DND-41 (cell line): ENCODE results near the gene TSPOAP1.

Source experiments
- ATAC-seq: fragments of 200-7000 bp; cut with Tn5 transposase; 3 replicates; pipeline ENCODE4 v1.9.1; 2021; ENCODE audit warnings: low read depth; ENCODE audit not compliant: insufficient read depth
- DNase-seq: peaks from one replicate; pipeline ENCODE4 v3.0.0-alpha.2; 2020
- H2AFZ ChIP-seq: 2 replicates; pipeline ENCODE4 v1.6.0; 2012; ENCODE audit warnings: low read depth, low read length
- H3K27ac ChIP-seq: 2 replicates; pipeline ENCODE4 v1.5.1; 2012; ENCODE audit warnings: low read length, inconsistent platforms
- H3K27me3 ChIP-seq: fragments of 200-600 bp; sonication (generic); 2 replicates; pipeline ENCODE4 v1.6.0; 2012; ENCODE audit warnings: low read length, mild to moderate bottlenecking, inconsistent platforms; ENCODE audit not compliant: insufficient read depth, poor library complexity
- H3K36me3 ChIP-seq: 2 replicates; pipeline ENCODE4 v1.5.1; 2012; ENCODE audit warnings: low read length, inconsistent platforms; ENCODE audit not compliant: insufficient read depth
- H3K4me1 ChIP-seq: 2 replicates; pipeline ENCODE4 v1.5.1; 2012; ENCODE audit warnings: mild to moderate bottlenecking, low read length; ENCODE audit not compliant: insufficient read depth
- H3K4me2 ChIP-seq: 2 replicates; pipeline ENCODE4 v1.6.0; 2012; ENCODE audit warnings: mild to moderate bottlenecking, moderate library complexity, low read length, inconsistent platforms; ENCODE audit not compliant: insufficient read depth
- H3K4me3 ChIP-seq, 2 experiments: fragments of 200-600 bp in 1 of 2; shearing (Covaris generic) in 1 of 2; 2 replicates each; pipeline ENCODE4 v1.5.1; 2012 to 2016; ENCODE audit warnings: inconsistent platforms in 2 of 2, low read length in 2 of 2, mild to moderate bottlenecking in 2 of 2, low read depth in 1 of 2, moderate library complexity in 1 of 2
- H3K79me2 ChIP-seq: 2 replicates; pipeline ENCODE4 v1.6.0; 2012; ENCODE audit warnings: low read length, inconsistent platforms; ENCODE audit not compliant: insufficient read depth
- H3K9ac ChIP-seq: 2 replicates; pipeline ENCODE4 v1.6.0; 2012; ENCODE audit warnings: low read depth, mild to moderate bottlenecking, inconsistent platforms, low read length, moderate library complexity
- H3K9me3 ChIP-seq: 2 replicates; pipeline ENCODE4 v1.5.1; 2012; ENCODE audit warnings: low read length, moderate library complexity, mild to moderate bottlenecking, inconsistent platforms; ENCODE audit not compliant: insufficient read depth, severe bottlenecking
- H4K20me1 ChIP-seq: 2 replicates; pipeline ENCODE4 v1.6.0; 2012; ENCODE audit warnings: low read length; ENCODE audit not compliant: insufficient read depth
- EZH2 ChIP-seq: IDR thresholded peaks from 3 replicates; pipeline ENCODE4 v1.6.1; 2012; ENCODE audit warnings: borderline replicate concordance, low read depth, mild to moderate bottlenecking, moderate library complexity, low read length, inconsistent platforms; ENCODE audit not compliant: severe bottlenecking
- TF ChIP-seq, protein P1 (sequence below): IDR thresholded peaks from 2 replicates; pipeline ENCODE4 v1.5.1; 2012; ENCODE audit warnings: borderline replicate concordance, low read length, moderate library complexity, mild to moderate bottlenecking; ENCODE audit not compliant: poor library complexity, severe bottlenecking; ENCODE audit errors: extremely low read depth

Gene TSPOAP1

DNA sequence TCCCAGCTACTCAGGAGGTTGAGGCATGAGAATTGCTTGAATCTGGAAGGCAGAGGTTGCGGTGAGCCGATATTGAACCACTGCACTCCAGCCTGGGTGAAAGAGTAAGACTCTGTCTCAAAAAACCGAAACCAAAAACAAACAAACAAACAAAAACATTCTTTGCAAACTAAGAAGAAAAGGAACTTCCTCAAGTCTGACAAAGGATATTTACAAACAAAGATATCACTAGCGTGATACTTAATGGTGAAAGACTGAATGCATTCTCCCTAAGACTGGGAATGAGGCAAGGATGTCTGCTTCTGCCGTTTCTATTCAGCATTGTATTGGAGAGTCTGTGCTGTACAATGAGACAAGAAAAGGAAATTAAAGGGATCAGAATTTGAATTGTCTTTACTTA lies 37.3 kb downstream of the TSPOAP1 start:
- TF ChIP-seq, protein P1, sequence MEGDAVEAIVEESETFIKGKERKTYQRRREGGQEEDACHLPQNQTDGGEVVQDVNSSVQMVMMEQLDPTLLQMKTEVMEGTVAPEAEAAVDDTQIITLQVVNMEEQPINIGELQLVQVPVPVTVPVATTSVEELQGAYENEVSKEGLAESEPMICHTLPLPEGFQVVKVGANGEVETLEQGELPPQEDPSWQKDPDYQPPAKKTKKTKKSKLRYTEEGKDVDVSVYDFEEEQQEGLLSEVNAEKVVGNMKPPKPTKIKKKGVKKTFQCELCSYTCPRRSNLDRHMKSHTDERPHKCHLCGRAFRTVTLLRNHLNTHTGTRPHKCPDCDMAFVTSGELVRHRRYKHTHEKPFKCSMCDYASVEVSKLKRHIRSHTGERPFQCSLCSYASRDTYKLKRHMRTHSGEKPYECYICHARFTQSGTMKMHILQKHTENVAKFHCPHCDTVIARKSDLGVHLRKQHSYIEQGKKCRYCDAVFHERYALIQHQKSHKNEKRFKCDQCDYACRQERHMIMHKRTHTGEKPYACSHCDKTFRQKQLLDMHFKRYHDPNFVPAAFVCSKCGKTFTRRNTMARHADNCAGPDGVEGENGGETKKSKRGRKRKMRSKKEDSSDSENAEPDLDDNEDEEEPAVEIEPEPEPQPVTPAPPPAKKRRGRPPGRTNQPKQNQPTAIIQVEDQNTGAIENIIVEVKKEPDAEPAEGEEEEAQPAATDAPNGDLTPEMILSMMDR = no peak
- TF ChIP-seq EZH2 = no peak
- H3K27me3 ChIP-seq = peaks cover 14% of the 10 kb centered on the region

DNA sequence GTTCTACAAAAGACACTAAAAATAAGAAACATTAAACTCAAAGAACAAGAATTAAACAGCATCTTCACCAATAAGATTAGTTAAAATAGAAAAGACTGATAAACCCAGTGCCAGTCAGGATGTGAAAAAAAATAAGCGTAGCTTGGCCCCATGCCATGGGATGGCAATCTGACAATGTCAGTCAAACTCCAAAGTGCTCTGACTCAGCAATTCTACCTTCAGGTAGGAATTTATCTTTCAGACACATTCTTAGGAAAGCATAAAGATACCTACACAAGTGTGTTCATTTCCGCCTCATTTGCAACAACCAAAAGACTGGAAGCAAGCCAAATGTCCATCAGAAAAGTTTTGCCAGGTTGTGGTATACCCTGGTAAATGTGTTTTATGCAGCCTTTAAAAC lies 38.7 kb downstream of the TSPOAP1 start:
- no peak for TF ChIP-seq EZH2
- TF ChIP-seq, protein P1 = no peak
- Histone ChIP-seq H3K9ac (no peak overlapping the region), H3K4me3 (no peak overlapping the region), H2AFZ (no peak overlapping the region), H3K27me3 (peaks cover 14% of the 10 kb centered on the region), H3K79me2 (no peaks in the 10 kb centered on the region), H3K4me1 (peaks cover 7% of the 10 kb centered on the region), H4K20me1 (no peaks in the 10 kb centered on the region), H3K4me2 (no peak overlapping the region), H3K9me3 (no peaks in the 10 kb centered on the region), H3K27ac (no peak overlapping the region), H3K36me3 (no peaks in the 10 kb centered on the region)
- DNase-seq (no peak), ATAC-seq (no peak)

More for the DNA sequence above, 37.3 kb downstream of the TSPOAP1 start:
- H3K36me3 ChIP-seq = no peaks in the 10 kb centered on the region
- H3K4me3 ChIP-seq = no peak overlapping the region
- ATAC-seq (no peak), DNase-seq (no peak)
- no peak overlapping the region for H3K27ac ChIP-seq
- H4K20me1 ChIP-seq = no peaks in the 10 kb centered on the region
- H3K9ac ChIP-seq = no peak overlapping the region
- H3K4me2 ChIP-seq = no peak overlapping the region
- H3K79me2 ChIP-seq = no peaks in the 10 kb centered on the region
- H2AFZ ChIP-seq = no peak overlapping the region
- H3K9me3 ChIP-seq = no peaks in the 10 kb centered on the region
- H3K4me1 ChIP-seq = no peaks in the 10 kb centered on the region

DNA sequence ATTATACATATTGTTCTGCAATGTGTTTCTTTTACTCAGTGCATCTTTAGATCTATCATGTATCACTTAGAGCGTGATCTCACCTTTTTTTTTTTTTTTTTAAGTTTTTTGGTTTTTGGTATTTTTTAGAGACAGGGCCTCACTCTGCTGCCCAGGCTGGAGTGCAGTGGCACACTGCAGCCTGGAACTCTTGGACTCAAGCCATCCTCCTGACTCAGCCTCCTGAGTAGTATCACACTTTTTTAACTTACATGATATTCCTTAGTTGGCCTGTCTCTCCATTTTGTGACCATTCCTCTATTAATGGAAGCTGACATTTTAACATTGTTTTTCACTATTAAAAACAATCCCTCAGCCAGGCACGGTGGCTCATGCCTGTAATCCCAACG lies 43.2 kb downstream of the TSPOAP1 start:
- DNase-seq = no peak
- H3K9me3 ChIP-seq = no peaks in the 10 kb centered on the region
- no peaks in the 10 kb centered on the region for H3K36me3 ChIP-seq
- peaks cover 22% of the 10 kb centered on the region for H3K4me1 ChIP-seq
- no peaks in the 10 kb centered on the region for H3K79me2 ChIP-seq
- no peak overlapping the region for H3K4me3 ChIP-seq
- H2AFZ ChIP-seq = no peak overlapping the region
- H3K9ac ChIP-seq = no peak overlapping the region
- no peaks in the 10 kb centered on the region for H4K20me1 ChIP-seq
- no peak for ATAC-seq
- H3K27me3 ChIP-seq = no peaks in the 10 kb centered on the region
- no peak overlapping the region for H3K4me2 ChIP-seq
- no peak overlapping the region for H3K27ac ChIP-seq
- TF ChIP-seq, protein P1 = no peak
- TF ChIP-seq EZH2 = no peak
